Subcutaneous abdominal adipose tissue (tissue), 5 donors: ENCODE measurements around the gene PDHX.

Source experiments
- H3K27ac ChIP-seq: one replicate; pipeline ENCODE4 v1.7.0; 2013; ENCODE audit warnings: low read depth, mild to moderate bottlenecking, inconsistent platforms, low read length, moderate library complexity
- H3K27me3 ChIP-seq, 5 donors: one replicate each; pipeline ENCODE4 v1.7.0; 2013; ENCODE audit warnings: low read length in 5 of 5, inconsistent platforms in 1 of 5; ENCODE audit not compliant: control insufficient read depth in 5 of 5, insufficient read depth in 4 of 5
- H3K36me3 ChIP-seq, 5 donors: one replicate each; pipeline ENCODE4 v1.7.0; 2013; ENCODE audit warnings: low read length in 5 of 5; ENCODE audit not compliant: control insufficient read depth in 5 of 5, insufficient read depth in 5 of 5
- H3K4me1 ChIP-seq, 5 donors: one replicate each; pipeline ENCODE4 v1.7.0; 2013; ENCODE audit warnings: low read length in 5 of 5, mild to moderate bottlenecking in 3 of 5, moderate library complexity in 1 of 5; ENCODE audit not compliant: control insufficient read depth in 5 of 5, insufficient read depth in 5 of 5
- H3K4me3 ChIP-seq, 5 donors: one replicate each; pipeline ENCODE4 v1.7.0; 2013; ENCODE audit warnings: low read length in 5 of 5, low read depth in 1 of 5
- H3K9ac ChIP-seq, 5 donors: one replicate each; pipeline ENCODE4 v1.7.0; 2013; ENCODE audit warnings: low read length in 5 of 5, mild to moderate bottlenecking in 4 of 5, moderate library complexity in 3 of 5
- H3K9me3 ChIP-seq, 5 donors: one replicate each; pipeline ENCODE4 v1.7.0; 2013; ENCODE audit warnings: low read length in 5 of 5; ENCODE audit not compliant: control insufficient read depth in 5 of 5
- donor health status: healthy.
- donor health status: healthy.
- donor health status: healthy.
- donor health status: healthy.
- donor health status: healthy.

The PDHX gene

DNA sequence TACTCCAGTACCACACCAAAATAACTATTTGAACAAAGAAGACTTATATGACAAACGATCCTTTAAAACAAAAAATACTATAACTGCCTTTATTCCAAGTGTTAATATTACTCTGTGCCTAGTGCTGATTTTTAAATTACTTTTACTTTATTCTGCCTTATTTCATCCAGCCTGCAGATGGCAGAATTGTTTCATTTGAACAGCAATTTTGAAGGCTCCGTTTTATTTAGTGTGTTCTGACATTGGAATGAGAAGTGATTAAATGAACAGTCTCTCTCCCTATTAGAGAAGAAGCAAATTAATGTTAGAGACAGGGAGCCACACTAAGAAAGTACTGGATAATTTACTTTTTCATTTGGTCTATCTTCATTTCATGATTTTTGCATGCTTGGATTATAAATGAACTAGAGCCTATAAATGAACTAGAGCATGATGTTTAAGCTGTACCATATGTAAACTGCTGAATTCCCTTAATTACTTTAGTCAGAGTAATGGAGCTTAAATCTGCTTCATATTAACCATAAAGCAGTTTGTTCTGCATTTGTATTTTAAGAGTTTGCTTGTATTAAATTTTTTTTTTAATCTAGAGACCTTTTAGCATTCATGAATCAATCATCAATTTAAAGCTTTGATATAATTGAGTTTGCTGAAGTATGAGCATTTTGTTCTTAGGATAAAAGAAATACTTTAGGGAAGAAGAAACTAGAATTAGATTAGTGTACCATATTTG is 9.8 kb downstream of the PDHX start:
- H3K36me3 ChIP-seq, result no peaks in the 10 kb centered on the region
- peak overlapping the region; percentile 63 for H3K27ac ChIP-seq
- H3K4me3 ChIP-seq, result no peak overlapping the region
- H3K27me3 ChIP-seq, result no peaks in the 10 kb centered on the region
- H3K9ac ChIP-seq, result peak overlapping the region in 1 of 5 donors; percentile 24
- peaks cover 0 to 49% (median 25%) of the 10 kb centered on the region in 5 donors for H3K4me1 ChIP-seq
- no peaks in the 10 kb centered on the region for H3K9me3 ChIP-seq

GRCh38 chr11:34926831-34927132 is 10.4 kb downstream of the PDHX start:
- Histone ChIP-seq H3K9me3 (no peaks in the 10 kb centered on the region), H3K27me3 (no peaks in the 10 kb centered on the region), H3K36me3 (no peaks in the 10 kb centered on the region), H3K4me1 (peaks cover 0 to 44% (median 23%) of the 10 kb centered on the region in 5 donors), H3K27ac (peak overlapping the region; percentile 63), H3K4me3 (no peak overlapping the region), H3K9ac (no peak overlapping the region)

DNA sequence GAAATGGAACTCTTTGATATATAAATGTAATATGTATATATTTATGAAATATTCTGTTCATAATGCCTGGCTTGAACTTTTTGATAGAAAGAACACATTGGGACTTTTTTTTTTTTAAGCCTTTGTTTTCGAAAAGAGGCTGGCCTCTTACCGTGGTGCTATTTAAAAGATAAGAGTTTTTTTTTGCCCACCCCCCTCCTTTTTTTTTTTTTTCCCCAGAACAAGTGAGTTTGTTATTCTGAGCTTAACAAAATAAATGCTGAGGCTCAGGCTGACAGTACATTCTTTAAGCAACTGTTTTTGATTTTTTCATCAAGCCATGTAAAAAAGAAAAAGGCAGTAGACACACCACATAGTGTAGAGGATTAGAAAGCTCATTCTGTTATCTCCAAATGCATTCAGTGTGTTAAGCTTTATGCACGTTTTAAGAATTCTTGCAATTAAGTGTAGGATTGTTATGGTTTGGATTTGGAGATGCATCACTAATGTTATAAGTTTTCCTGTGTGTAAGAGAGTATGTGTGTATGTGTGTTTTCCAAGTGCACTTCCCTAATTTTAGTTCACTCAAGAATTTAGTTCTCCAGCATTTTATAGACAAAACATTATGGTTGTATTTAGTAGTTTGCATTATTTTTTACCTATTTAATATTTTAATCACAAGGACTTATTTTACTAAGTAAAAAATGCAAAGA is 12.0 kb downstream of the PDHX start:
- no peak overlapping the region for H3K9ac ChIP-seq
- no peak overlapping the region for H3K4me3 ChIP-seq
- H3K27me3 ChIP-seq, result no peaks in the 10 kb centered on the region
- H3K36me3 ChIP-seq, result peaks cover 7 to 10% (median 9%) of the 10 kb centered on the region in 5 donors
- H3K9me3 ChIP-seq, result no peaks in the 10 kb centered on the region
- no peak overlapping the region for H3K27ac ChIP-seq
- H3K4me1 ChIP-seq, result peaks cover 0 to 42% (median 23%) of the 10 kb centered on the region in 5 donors

DNA sequence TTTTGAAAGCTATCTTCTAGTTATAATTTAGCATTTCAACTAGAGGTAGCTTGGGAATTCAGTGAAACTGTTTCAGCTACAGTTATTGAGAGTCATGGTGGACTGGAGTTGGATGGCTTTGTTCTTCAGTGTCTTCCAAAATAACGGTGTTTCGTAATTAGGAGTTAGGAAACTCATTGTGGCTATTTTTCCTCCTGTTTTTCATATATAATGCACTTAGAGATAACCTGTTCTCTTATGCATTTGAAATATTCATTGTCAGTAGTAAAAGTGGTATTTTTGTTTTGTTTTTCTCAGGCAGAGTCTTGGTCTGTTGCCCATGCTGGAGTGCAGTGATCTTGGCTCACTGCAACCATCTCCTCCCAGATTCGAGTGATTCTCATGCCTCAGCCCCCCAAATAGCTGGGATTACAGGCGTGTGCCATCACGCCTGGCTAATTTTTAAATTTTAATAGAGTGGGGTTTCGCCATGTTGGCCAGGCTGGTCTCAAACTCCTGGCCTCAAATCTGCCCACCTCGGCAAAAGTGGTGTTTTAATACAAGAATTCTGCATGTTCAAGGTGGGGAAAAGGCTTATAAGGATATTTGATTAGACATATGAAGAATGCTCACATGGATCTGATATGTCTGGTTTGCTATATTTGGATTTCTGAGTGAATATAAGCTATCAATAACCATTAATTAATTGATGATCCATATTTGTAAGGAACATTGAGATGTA is 12.7 kb downstream of the PDHX start:
- Histone ChIP-seq H3K4me1 (peaks cover 0 to 37% (median 21%) of the 10 kb centered on the region in 5 donors), H3K27me3 (no peaks in the 10 kb centered on the region), H3K27ac (peak overlapping the region; percentile 3), H3K4me3 (no peak overlapping the region), H3K36me3 (peaks cover 7 to 12% (median 9%) of the 10 kb centered on the region in 5 donors), H3K9me3 (no peaks in the 10 kb centered on the region), H3K9ac (no peak overlapping the region)

- Histone ChIP-seq H3K27ac (peak overlapping the region; percentile 3), H3K4me3 (no peak overlapping the region), H3K9me3 (no peaks in the 10 kb centered on the region)
Measured at GRCh38 chr11:34929794-34930763, 13.7 kb downstream of the PDHX start.

GRCh38 chr11:34936945-34937629 is 20.7 kb downstream of the PDHX start:
- Histone ChIP-seq H3K27me3 (no peaks in the 10 kb centered on the region), H3K4me3 (no peak overlapping the region), H3K9me3 (no peaks in the 10 kb centered on the region), H3K4me1 (peaks cover 0 to 12% (median 0%) of the 10 kb centered on the region in 5 donors), H3K27ac (no peak overlapping the region), H3K9ac (no peak overlapping the region), H3K36me3 (peaks cover 9 to 17% (median 15%) of the 10 kb centered on the region in 5 donors)

More at GRCh38 chr11:34929794-34930763, 13.7 kb downstream of the PDHX start:
- Histone ChIP-seq H3K27me3 (no peaks in the 10 kb centered on the region), H3K4me1 (peaks cover 0 to 30% (median 13%) of the 10 kb centered on the region in 5 donors), H3K36me3 (peaks cover 7 to 12% (median 9%) of the 10 kb centered on the region in 5 donors), H3K9ac (no peak overlapping the region)

GRCh38 chr11:34938611-34939010 is 22.2 kb downstream of the PDHX start:
- H3K27ac ChIP-seq, result no peak overlapping the region
- peaks cover 0 to 9% (median 7%) of the 10 kb centered on the region in 5 donors for H3K36me3 ChIP-seq
- H3K4me1 ChIP-seq, result peaks cover 0 to 12% (median 0%) of the 10 kb centered on the region in 5 donors
- H3K4me3 ChIP-seq, result no peak overlapping the region
- no peaks in the 10 kb centered on the region for H3K9me3 ChIP-seq
- H3K9ac ChIP-seq, result peak overlapping the region in 1 of 5 donors; percentile 27
- no peaks in the 10 kb centered on the region for H3K27me3 ChIP-seq

- no peaks in the 10 kb centered on the region for H3K27me3 ChIP-seq
- peaks cover 0 to 12% (median 0%) of the 10 kb centered on the region in 5 donors for H3K4me1 ChIP-seq
- H3K36me3 ChIP-seq, result peaks cover 0 to 9% (median 7%) of the 10 kb centered on the region in 5 donors
- no peak overlapping the region for H3K27ac ChIP-seq
- H3K9me3 ChIP-seq, result peaks cover 0 to 6% (median 0%) of the 10 kb centered on the region in 5 donors
- H3K9ac ChIP-seq, result no peak overlapping the region
- no peak overlapping the region for H3K4me3 ChIP-seq
Measured at GRCh38 chr11:34940026-34940677, 23.7 kb downstream of the PDHX start.
